HG03575 (cell line): ENCODE results near the gene SLC23A2.
"Not testable (repeated sequence)": the region's sequence is repeated elsewhere in the genome, so short reads cannot be mapped to it uniquely, and the experiment has no call there.

Experiments
- ATAC-seq: cut with Tn5 transposase; IDR thresholded peaks from one replicate; pipeline ENCODE4 v1.9.1; 2021; ENCODE audit not compliant: unreplicated experiment, insufficient number of reproducible peaks, low FRiP score; ENCODE audit errors: extremely low read depth

Gene SLC23A2

DNA sequence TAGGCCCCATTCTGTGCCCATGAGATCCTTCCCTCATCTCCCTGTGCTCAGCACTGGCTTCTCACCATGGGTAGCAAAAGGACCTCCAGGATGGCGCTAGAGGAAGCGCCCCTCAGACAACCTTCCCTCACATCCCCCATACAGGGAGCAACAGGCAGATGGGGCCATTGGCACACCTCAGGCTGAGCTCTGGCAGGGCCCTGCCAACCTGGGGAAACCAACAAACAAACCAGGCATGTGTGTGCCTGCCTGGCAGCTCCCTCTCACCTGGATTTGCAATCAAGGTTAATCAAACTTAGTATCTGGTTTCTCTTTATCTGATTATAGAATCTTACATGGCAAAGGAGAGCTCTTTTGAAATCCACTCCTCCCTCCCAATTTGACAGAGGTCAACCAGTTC, 134.9 kb downstream of the SLC23A2 start:
- ATAC-seq, result no peak

DNA sequence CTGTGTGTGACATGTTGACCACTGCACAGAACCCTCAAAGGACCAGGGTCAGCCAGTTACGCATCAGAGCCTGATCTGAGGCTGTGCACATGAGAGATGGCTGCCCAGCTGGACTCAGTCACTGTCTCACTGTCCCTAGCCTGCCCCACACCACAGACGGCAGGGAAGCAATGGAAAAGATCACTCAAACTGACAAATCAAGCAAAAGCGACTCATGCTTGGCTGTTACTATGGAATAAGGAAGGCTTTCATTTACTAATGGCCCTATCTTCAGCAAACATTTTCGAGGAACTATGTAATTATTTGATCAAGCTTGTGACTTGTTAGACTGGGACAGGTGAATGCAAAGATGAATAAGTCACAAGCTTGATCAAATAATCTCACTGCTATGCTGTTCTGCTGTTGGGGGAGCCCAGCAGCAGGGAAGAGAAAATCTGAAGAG, 137.0 kb downstream of the SLC23A2 start:
- no peak for ATAC-seq

DNA sequence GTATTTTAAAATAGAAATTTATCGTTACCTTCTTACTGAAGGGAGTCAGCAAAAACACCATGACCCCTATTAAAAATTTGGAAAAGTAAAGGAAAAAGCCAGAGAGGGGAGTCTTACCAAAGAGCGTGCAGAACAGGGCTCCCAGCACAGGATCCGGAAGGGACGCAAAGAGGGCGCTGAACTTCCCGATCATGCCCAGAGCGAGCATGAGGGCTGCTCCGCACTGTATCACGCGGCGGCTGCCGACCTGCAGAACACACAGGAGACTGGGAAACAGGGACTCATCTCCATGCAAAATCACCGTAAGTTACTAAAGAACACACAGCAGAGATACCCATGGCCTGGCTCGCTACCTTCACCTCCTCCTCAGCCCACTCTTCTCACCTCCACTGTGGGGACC, 138.6 kb downstream of the SLC23A2 start:
- ATAC-seq, result no peak

DNA sequence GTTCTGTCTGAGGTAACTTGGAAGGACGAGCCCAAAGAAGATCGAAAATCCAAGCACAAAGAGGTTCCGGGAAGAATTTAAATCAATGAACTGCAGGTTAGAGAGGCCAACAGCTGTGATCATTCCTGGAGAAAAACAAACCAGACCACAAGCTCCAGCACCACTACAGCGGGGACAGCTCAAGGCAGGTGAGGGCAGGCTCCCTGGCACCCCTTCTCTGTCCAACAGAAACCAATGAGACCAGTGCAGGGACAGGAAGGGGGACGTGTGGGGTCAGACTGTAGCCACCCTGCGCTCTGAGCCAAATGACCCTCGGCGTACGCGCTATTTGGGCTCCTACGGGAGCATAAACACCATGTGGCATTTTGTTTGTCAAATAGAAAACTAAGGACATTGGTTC, 139.3 kb downstream of the SLC23A2 start:
- no peak for ATAC-seq

DNA sequence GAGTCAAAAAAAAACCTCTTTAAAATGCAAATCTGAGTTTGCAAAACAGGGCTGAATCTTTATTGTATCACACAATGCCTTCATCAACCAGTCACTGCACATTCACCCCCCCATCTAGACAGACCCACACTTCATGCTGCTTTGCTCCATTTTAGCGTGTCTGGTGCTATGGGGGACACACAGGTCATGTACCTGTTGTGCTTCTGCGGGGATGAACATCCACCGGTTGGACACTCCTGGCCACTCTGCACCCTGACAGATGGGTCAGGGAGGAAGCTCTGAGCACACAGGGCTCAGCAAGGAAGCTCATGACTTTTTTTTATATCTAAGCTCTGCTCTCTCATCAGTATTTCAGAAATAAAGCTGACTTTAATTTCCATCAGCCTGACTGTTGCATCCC, 143.3 kb downstream of the SLC23A2 start:
- ATAC-seq, result no peak

DNA sequence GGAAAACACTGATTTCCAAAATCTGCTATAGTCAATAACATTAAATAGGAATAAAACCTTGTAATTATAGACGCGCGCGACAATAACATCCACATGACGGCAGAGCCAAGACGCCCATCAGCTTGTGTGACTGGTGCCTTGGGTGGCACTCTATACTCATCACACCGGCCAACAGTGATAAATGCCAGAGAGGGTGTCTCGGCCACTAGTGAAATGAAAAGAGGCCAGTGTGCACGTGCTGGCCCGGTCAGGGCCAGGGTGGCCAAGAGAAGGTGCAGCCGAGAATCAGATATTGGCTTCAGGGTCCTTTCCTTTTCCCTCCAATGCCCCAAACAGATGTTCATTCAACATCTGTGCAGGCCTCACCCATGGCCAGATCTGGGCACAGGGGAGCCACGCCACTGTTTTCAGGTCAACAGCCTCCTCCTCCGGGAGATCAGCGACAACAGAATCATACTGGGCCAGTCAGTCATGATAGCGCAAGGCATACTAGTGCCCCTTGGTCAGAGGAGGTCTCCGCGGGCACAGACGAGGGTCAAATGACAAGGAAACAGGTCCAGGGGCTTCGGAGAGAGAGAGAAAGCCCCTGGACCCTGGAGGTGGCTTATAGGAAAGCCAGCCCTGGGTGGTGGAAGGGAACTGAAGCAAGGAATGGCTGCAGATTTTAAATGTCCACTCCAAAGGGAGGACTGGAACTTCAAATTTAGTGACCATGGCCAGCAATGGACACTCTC, 145.1 kb downstream of the SLC23A2 start:
- ATAC-seq, result no peak

DNA sequence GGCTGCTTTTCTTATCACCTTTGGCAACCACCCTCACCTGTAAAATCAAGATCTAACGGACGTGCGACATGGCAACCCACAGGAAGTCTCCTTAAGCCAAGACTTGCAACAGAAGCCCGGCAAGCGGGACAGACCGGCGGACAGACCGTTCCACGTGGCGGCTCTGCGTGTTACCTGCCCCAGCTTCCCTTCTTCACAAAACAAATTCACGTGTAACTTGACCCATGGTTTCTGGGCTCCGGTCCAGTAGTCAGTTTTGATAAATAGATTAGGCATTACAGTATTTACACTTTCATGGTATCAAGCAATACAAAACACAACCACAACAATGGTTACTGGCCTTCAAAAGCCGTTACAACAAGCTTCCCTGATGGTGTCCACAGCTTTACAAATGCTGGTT, 145.8 kb downstream of the SLC23A2 start:
- no peak for ATAC-seq

DNA sequence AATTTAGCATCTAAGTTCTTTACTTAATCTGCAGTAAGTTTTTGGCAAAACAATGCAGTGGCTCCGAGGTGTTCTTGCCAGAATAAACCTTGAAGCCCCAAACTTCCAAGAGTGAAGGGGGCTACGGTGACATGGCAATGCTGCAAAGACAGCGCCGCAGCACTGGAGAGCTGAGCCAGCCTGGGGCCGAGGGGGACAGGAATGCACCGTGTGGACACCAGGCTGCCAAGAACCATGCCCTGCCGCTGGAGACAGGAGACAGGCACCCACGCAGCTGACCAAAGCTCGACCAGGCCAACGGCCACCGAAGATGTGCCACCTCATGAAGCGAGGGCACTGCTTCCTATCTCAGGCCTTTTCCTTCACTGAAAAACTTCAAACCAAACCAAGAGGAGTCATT, 146.2 kb downstream of the SLC23A2 start:
- no peak for ATAC-seq

DNA sequence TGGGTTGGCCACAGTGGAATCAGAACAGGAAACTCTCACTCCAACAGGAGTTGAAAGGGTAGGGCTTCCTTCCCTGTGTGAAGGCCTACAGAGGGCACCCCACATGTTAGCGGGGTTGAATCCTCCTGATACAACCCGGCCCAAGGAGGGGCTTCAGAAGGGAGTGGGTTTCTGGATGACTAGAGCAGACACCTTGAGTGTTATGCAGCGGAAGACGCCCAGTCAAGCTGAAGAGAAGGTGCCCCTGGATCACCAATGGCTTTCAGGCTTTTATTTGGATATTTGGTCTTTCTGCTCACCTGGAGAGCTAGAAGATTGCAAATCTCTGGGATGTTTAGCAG, 146.8 kb downstream of the SLC23A2 start:
- ATAC-seq, result no peak

DNA sequence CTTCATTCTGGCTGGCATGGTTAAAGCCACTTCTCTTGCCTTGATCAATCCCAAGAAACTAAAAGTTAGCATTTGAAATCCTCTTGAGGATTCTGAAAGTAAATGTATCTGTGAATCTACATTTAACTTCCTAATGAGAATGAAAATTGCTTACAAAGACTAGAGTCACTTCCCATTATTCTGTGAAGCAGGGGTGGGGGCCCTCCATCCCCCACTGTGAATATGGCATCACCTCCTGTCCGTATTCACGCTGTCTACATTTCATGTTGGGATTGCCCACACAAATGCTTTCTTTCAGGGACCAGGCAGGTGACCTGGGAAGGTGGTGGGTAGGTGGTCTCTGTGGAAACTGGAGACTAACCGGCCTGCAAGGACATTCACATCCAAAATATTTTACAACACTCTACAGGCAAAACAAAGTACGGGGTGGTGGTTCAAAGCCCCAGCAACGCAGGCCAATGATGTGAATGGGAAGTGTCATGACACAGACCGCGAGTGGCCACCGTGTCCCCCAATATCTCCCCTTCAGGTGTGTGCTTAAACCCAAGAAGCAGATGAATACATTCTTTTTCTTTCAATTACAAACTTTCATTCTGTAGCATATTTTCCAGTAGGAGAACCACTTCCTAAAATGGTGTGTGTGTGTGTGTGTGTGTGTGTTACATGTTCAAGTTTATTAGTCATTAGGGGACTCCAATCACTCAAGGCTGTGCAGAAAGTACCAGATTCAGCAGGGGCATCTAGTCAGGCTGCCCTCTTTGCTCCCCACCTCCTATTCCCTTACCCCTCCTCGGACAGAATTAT, 147.4 kb downstream of the SLC23A2 start:
- ATAC-seq, result no peak

DNA sequence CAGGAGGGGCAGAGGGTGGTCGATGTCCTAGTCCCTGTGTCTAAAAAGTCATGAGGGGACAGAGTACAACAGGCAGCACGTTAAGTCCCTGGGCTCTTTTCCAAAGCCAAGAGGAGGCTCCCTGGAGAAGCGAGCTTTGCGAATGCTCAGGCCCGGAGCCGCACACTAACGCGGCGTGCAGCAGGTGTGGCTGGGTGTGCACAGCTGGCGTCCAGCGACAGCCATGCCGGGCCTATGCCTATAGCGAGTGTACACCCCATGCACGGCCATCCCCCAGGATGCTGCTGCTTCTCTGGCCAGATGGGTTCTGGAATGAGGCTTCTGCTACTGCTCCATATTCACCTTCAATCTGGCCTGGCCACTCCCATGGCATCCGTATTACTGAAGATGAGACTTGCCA, 148.3 kb downstream of the SLC23A2 start:
- ATAC-seq, result no peak

DNA sequence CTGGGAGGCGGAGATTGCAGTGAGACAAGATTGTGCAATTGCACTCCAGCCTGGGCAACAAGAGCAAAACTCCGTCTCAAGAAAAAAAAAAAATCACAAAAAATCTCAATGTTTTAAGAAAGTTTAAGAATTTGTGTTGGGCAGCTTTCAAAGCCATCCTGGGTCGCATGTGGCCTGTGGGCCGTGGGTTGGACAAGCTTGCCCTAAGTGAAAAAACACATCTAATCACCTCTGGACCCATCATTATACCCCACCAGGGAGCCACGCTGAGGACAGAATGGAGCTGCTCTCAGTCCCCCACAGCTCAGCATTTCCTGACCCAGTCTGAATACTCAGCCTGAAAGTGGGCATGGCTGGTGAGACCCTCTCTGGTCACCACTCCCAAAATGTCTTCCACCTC, 150.3 kb downstream of the SLC23A2 start:
- no peak for ATAC-seq

DNA sequence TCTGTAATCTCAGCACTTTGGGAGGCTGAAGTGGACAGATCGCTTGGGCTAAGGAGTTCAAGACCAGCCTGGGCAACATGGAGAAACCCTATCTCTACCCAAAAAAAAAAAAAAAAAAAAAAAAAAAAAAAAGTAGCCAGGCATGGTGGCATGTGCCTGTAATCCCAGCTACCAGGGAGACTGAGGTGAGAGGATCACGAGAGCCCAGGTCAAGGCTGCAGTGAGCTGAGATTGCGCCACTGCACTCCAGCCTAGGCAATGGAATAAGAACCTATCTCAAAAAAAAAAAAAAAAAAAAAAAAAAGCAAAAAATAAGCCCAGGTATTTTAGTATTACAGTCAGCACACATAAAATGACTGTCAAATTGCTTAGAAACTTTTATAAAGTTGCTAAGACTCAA, 152.5 kb downstream of the SLC23A2 start:
- ATAC-seq, result not testable (repeated sequence)

DNA sequence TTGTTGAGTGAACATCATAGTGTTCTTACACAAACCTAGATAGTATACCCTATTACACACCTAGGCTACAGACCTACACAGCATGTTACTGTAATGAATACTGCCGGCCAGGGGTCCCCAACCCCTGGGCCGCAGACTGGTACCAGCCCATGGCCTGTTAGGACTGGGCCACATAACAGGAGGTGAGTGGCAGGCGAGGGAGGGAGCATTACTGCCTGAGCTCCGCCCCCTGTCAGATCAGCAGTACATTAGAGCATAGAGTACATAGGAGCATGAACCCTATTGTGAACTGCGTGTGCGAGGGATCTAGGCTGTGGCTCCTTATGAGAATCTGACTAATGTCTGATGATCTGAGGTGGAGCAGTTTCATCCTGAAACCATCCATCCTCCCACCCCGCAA, 153.3 kb downstream of the SLC23A2 start:
- ATAC-seq, result no peak

DNA sequence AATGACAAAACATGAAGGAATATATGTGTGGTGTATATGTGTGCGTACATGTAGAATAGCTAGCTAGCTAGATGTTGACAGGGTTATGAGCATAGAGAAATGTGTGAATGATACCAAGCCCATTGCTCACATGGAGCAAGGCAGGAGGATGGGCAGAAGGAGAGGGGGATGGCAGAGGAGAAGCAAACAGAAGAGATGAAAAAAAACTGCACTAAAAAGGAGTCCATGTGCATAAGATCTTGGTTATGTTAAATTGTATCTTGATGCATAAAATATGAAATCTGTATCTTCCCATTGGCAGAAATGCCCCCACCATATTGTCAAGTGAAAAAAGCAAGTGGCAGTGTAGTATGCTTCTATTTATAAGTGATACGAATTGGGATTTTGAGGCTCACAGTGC, 154.5 kb downstream of the SLC23A2 start:
- no peak for ATAC-seq

DNA sequence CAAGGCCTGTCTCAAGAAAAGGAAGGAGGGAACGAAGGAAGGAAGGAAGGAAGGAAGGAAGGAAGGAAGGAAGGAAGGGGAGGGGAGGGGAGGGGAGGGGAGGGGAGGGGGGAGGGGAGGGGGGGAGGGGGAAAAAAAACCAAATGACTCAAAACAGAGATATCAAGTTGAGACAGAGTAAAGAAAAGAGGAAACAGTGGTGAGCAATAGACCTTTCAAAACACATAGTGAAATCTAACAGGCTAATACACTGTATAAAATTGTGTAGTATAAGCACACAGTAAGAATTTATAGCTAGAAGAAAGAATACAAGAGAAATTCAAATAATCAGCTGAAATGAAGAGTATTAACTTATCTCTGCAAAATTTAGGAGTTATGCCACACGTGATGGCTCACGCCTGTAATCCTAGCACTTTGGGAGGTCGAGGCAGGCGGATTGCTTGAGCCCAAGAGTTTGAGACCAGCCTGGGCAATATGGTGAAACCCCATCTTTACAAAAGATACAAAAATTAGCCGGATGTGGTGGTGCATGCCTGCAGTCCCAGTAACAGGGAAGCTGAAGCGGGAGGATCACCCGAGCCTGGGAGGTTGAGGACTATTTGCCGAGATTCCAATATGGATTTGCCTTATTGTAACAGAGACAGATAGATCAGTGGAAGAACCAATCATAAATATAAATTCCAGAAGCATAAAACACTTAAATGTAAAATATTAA, 156.4 kb downstream of the SLC23A2 start:
- ATAC-seq, result no peak

DNA sequence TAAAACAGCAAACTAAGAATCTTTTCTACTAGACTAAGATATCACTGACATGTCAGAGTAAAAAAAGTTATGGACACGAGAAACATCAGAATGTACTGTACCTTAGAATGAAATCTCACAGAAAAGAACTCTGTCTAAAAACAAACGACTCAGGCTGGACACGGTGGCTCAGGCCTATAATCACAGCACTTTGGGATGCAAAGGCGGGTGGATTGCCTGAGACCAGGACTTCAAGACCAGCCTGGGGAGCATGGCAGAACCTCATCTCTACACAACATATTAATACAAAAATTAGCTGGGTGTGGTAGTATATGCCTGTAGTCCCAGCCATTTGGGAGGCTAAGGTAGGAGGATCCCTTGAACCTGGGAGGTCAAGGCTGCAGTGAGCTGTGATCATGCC, 157.0 kb downstream of the SLC23A2 start:
- no peak for ATAC-seq

DNA sequence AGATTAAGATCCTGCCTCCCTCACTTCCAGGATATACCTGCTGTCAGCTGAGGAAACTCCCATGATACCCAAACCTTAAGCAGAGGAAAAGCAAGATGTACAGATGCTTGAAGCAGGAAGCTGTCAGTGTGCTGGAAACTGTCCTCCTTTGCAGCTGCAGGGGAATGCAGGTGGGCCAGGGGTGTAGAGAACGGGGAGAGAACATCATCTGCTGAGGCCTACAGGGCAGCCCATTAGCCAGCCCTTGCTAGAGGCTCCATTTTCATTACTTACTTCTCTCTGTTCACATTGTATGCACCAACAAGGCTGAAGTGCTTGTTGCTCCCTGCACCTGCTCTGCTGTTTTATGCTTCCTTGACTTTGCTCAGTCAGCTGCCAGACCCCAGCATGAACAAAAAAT, 160.5 kb downstream of the SLC23A2 start:
- no peak for ATAC-seq

DNA sequence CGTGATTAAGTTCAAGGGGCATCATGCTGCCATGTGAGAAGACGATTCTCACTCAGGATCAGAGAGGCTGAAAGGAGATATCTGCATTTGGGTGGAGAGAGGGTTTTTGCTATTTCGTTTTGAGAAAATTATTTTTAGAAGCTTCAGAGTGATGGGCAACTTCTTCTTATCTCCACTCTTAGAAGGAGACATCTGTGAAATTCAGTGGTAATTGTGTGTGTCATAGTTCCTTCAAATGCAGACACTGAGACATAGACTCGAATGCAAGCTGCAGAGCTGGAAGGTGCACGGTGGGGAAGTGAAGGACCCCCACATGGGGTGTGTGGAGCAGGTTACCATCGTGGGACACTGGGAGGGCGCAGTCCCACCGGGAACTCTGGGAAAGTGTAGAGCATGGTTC, 162.8 kb downstream of the SLC23A2 start:
- no peak for ATAC-seq

DNA sequence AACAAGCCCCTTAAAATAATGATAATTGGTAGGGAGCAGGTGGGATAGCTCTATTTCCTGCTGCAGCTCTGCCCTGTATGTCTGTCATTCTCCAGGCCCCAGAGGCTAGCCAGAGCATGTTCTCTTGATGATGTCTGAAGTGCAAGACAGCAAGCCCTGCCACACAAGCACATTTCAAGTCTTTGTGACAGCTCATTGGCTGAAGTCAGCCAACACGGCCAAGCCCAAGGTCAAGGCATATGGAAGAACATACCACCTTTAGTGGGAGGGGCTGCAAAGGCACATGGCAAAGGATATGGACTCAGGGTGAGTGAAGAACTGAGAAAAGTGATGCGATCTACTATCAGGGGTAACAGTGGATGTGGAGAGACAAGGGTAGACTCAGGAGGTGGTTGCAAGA, 163.6 kb downstream of the SLC23A2 start:
- no peak for ATAC-seq
